Erythroblast (primary cell): ENCODE data around the gene CES3.
A peak's percentile ranks its signal among the peaks of the same experiment; 100 is the strongest.

ENCODE experiments used
- DNase-seq, 2 experiments: peaks; one replicate each; lab custom pipeline; 2025; lab: John Stamatoyannopoulos, UW
- GATA1 ChIP-seq: IDR thresholded peaks from 2 replicates; pipeline ENCODE4 v1.6.1; 2011; ENCODE audit warnings: low read depth, mild to moderate bottlenecking, control low read depth, low read length, moderate library complexity
- POLR2A ChIP-seq: IDR thresholded peaks from 2 replicates; pipeline ENCODE4 v1.6.1; 2011; ENCODE audit warnings: mild to moderate bottlenecking, low read length

The CES3 gene

GRCh38 chr16:66921729-66922450 is 39.2 kb upstream of the CES3 start:
- no peak for DNase-seq
- no peak for TF ChIP-seq GATA1
- no peak for TF ChIP-seq POLR2A

GRCh38 chr16:66923247-66923731 is 37.8 kb upstream of the CES3 start:
- no peak for DNase-seq
- TF ChIP-seq POLR2A, result no peak
- TF ChIP-seq GATA1, result no peak

- no peak for DNase-seq
- TF ChIP-seq POLR2A (no peak), GATA1 (no peak)
These were observed 37.2 kb upstream of the CES3 start for GRCh38 chr16:66923866-66924265.

GRCh38 chr16:66924527-66925321 is 36.3 kb upstream of the CES3 start:
- peak; percentile 61 to 80 for DNase-seq
- TF ChIP-seq POLR2A, result no peak

GRCh38 chr16:66925322-66925840 is 35.7 kb upstream of the CES3 start, which contains the start of gene RRAD:
Gene RRAD (minus strand): TSS chr16:66925535. CDS start chr16:66925179, 356 bp downstream.
- no peak for TF ChIP-seq GATA1
- TF ChIP-seq POLR2A, result peak; percentile 33
- DNase-seq, result peak in 1 of 2 experiments; percentile 61

- no peak for TF ChIP-seq POLR2A
- TF ChIP-seq GATA1, result no peak
- peak; percentile 39 to 53 for DNase-seq
These were observed 34.7 kb upstream of the CES3 start for GRCh38 chr16:66926171-66926947.

GRCh38 chr16:66926961-66927436 is 34.1 kb upstream of the CES3 start:
- DNase-seq, result peak in 1 of 2 experiments; percentile 23

GRCh38 chr16:66927918-66928649 is 33.0 kb upstream of the CES3 start:
- DNase-seq, result peak; percentile 46 to 71
- TF ChIP-seq POLR2A, result no peak
- no peak for TF ChIP-seq GATA1

More at GRCh38 chr16:66926961-66927436, 34.1 kb upstream of the CES3 start:
- TF ChIP-seq POLR2A (no peak), GATA1 (no peak)

- TF ChIP-seq GATA1 (no peak), POLR2A (no peak)
- DNase-seq, result peak; percentile 68 to 78
These were observed 32.2 kb upstream of the CES3 start for GRCh38 chr16:66928702-66929388.

- peak; percentile 86 to 94 for DNase-seq
- TF ChIP-seq GATA1 (no peak), POLR2A (peak; percentile 38)
These were observed 30.9 kb upstream of the CES3 start for GRCh38 chr16:66930189-66930588.

- TF ChIP-seq POLR2A (no peak), GATA1 (no peak)
- DNase-seq, result no peak
These were observed 29.4 kb upstream of the CES3 start for GRCh38 chr16:66931665-66932064.

- DNase-seq, result peak; percentile 26 to 51
- TF ChIP-seq POLR2A (no peak), GATA1 (no peak)
These were observed 29.0 kb upstream of the CES3 start for GRCh38 chr16:66932076-66932475.

GRCh38 chr16:66933776-66934137 is 27.3 kb upstream of the CES3 start:
- TF ChIP-seq POLR2A, result no peak
- TF ChIP-seq GATA1, result no peak
- DNase-seq, result no peak
